Lung (tissue), 12 donors: ENCODE measurements around the gene KRTAP10-6. TPM values are rescaled to one million over a fixed set of nuclear protein-coding genes. Genes with fewer than 3 reads are reported as not detected.
A peak's percentile ranks its signal among the peaks of the same experiment; 100 is the strongest.
"Not testable (repeated sequence)": the region's sequence is repeated elsewhere in the genome, so short reads cannot be mapped to it uniquely, and the experiment has no call there.

Experiments
- ATAC-seq: fragments of 200-7000 bp; cut with Tn5 transposase; one replicate; pipeline ENCODE4 v1.9.1; 2020; ENCODE audit warnings: moderate number of reproducible peaks; ENCODE audit not compliant: insufficient read depth, low FRiP score
- DNase-seq, 3 donors: peaks; one replicate each; pipeline ENCODE4 v3.0.0-alpha.2; 2013 to 2017
- H3K27ac ChIP-seq, 2 donors: one replicate each; pipeline ENCODE4 v1.5.1; 2013; ENCODE audit warnings: mild to moderate bottlenecking in 2 of 2, moderate library complexity in 2 of 2, control low read depth in 1 of 2, inconsistent platforms in 1 of 2, low read depth in 1 of 2, low read length in 1 of 2
- H3K27me3 ChIP-seq, 3 donors: one replicate each; pipeline ENCODE4 v1.5.1; 2013; ENCODE audit warnings: low read length in 2 of 3; ENCODE audit not compliant: control insufficient read depth in 3 of 3, insufficient read depth in 3 of 3
- H3K36me3 ChIP-seq, 4 donors: one replicate each; pipeline ENCODE4 v1.5.1; 2013; ENCODE audit warnings: low read length in 4 of 4, mild to moderate bottlenecking in 1 of 4, moderate library complexity in 1 of 4; ENCODE audit not compliant: control insufficient read depth in 4 of 4, insufficient read depth in 4 of 4
- H3K4me1 ChIP-seq, 5 donors: one replicate each; pipeline ENCODE4 v1.5.1; 2013; ENCODE audit warnings: low read length in 5 of 5, mild to moderate bottlenecking in 2 of 5, moderate library complexity in 1 of 5; ENCODE audit not compliant: control insufficient read depth in 5 of 5, insufficient read depth in 5 of 5
- H3K4me3 ChIP-seq: one replicate; pipeline ENCODE4 v1.5.1; 2013; ENCODE audit warnings: mild to moderate bottlenecking, control low read depth, moderate library complexity
- H3K9ac ChIP-seq, 2 donors: one replicate each; pipeline ENCODE4 v1.5.1; 2013; ENCODE audit warnings: low read length in 2 of 2, control low read depth in 1 of 2; ENCODE audit not compliant: insufficient read depth in 1 of 2
- H3K9me3 ChIP-seq, 4 donors: one replicate each; pipeline ENCODE4 v1.5.1; 2013; ENCODE audit warnings: low read length in 3 of 4, mild to moderate bottlenecking in 1 of 4, moderate library complexity in 1 of 4; ENCODE audit not compliant: control insufficient read depth in 4 of 4, insufficient read depth in 3 of 4
- CTCF ChIP-seq: IDR thresholded peaks from 2 replicates; pipeline ENCODE4 v1.5.1; 2012; ENCODE audit warnings: mild to moderate bottlenecking; ENCODE audit errors: control extremely low read depth, extremely low read depth
- WGBS, 2 donors: extraction: QIAGEN DNeasy Blood & Tissue Kit; methylation state at CpG; one replicate each; pipeline ENCODE4 v1.1.7; 2013; 5-methylcytosine and 5-hydroxymethylcytosine counted together
- polyA plus RNA-seq, 2 donors: library from polyadenylated mRNA; stranded (reverse); fragments of 200-250 nt; gene quantifications; one replicate each; pipeline ENCODE4 v1.2.1, GENCODE V29; 2013
- total RNA-seq, 2 donors: library from RNA; depleted of rRNA in 1 of 2; stranded (reverse); fragments of >200 nt in 1 of 2; gene quantifications; one replicate each; pipeline ENCODE4 v1.2.1, GENCODE V29; 2014 to 2021
- donor health status: control.
- donor health status: control.
- donor health status: Bipolar disorder and iron deficiency.
- donor health status: healthy.
- donor health status: DM: yes; HTN: yes; CAD: no.

KRTAP10-6 gene
- total and polyA plus RNA-seq, 4 donors: not detected

- WGBS, 2 donors: 39 to 53% methylated on average over 2 of the region's 2 CpGs
- no peak for TF ChIP-seq CTCF
- Histone ChIP-seq H3K27ac (no peak overlapping the region), H3K4me1 (peaks cover 0 to 2% (median 0%) of the 10 kb centered on the region in 5 donors), H3K9me3 (peaks cover 0 to 9% (median 6%) of the 10 kb centered on the region in 4 donors), H3K9ac (no peak overlapping the region), H3K36me3 (no peaks in the 10 kb centered on the region), H3K27me3 (peaks cover 0 to 3% (median 0%) of the 10 kb centered on the region in 3 donors), H3K4me3 (no peak overlapping the region)
- DNase-seq (no peak), ATAC-seq (no peak)
These were observed 38.1 kb upstream of the KRTAP10-6 start for GRCh38 chr21:44630440-44630839.

- Histone ChIP-seq H3K9me3 (peaks cover 0 to 11% (median 10%) of the 10 kb centered on the region in 4 donors), H3K36me3 (no peaks in the 10 kb centered on the region), H3K9ac (no peak overlapping the region), H3K27ac (no peak overlapping the region), H3K4me3 (no peak overlapping the region), H3K27me3 (no peaks in the 10 kb centered on the region), H3K4me1 (peaks cover 0 to 2% (median 0%) of the 10 kb centered on the region in 5 donors)
- WGBS, 2 donors: 73 to 81% methylated on average over 18 of the region's 18 CpGs
- DNase-seq: peak in 1 of 3 donors; percentile 44
- TF ChIP-seq CTCF: no peak
- ATAC-seq: no peak
These were observed 36.5 kb upstream of the KRTAP10-6 start for GRCh38 chr21:44628707-44629391.

GRCh38 chr21:44627831-44628233, 35.5 kb upstream of the KRTAP10-6 start:
- peaks cover 0 to 14% (median 11%) of the 10 kb centered on the region in 4 donors for H3K9me3 ChIP-seq
- not testable (repeated sequence) for H3K9ac ChIP-seq, H3K27ac ChIP-seq, H3K36me3 ChIP-seq, H3K27me3 ChIP-seq, H3K4me3 ChIP-seq, H3K4me1 ChIP-seq, ATAC-seq
- WGBS, 2 donors: 55 to 67% methylated on average over 11 to 15 of the region's 15 CpGs
- peak in 2 of 3 donors; percentile 29 to 40 for DNase-seq

GRCh38 chr21:44627181-44627822, 35.0 kb upstream of the KRTAP10-6 start:
- WGBS, 2 donors: 83 to 85% methylated on average over 15 to 20 of the region's 20 CpGs
- not testable (repeated sequence) for H3K27ac ChIP-seq, H3K36me3 ChIP-seq, H3K4me1 ChIP-seq, H3K4me3 ChIP-seq, ATAC-seq, H3K27me3 ChIP-seq, H3K9ac ChIP-seq, DNase-seq
- H3K9me3 ChIP-seq: peaks cover 0 to 14% (median 13%) of the 10 kb centered on the region in 4 donors
